Bronchial smooth muscle cell (primary cell): ENCODE data around the gene GNLY. TPM values are rescaled to one million over a fixed set of nuclear protein-coding genes. Genes with fewer than 3 reads are reported as not detected.

Experiments used
- total RNA-seq: library from RNA; depleted of rRNA; stranded (reverse); fragments of >200 nt; gene quantifications from 2 replicates; pipeline ENCODE4 v1.2.1, GENCODE V29; 2014

GNLY gene
- not detected in 2 replicates for total RNA-seq

GRCh38 chr2:85694052-85695025, at the start of gene GNLY:
TSS of gene GNLY (plus strand) at chr2:85694358. CDS start at chr2:85694419, 61 bp downstream.

GRCh38 chr2:85668009-85668856, 25.9 kb upstream of the GNLY start, which contains the start of gene SFTPB:
TSS of gene SFTPB (minus strand) at chr2:85668199. CDS start at chr2:85668183, 16 bp downstream.

Other genes starting within 250 kb of the GNLY start
- 108 and 150 TPM in 2 replicates for gene MAT2A, start 155.2 kb upstream of the GNLY start, total RNA-seq
- 31.4 and 40.8 TPM in 2 replicates for gene GGCX, start 132.9 kb upstream of the GNLY start, total RNA-seq
- gene VAMP8, start 116.8 kb upstream of the GNLY start, total RNA-seq: 2.5 and 4.4 TPM in 2 replicates
- gene VAMP5, start 109.9 kb upstream of the GNLY start, total RNA-seq: 32.5 and 62.6 TPM in 2 replicates
- gene RNF181, start 98.6 kb upstream of the GNLY start, total RNA-seq: 267 and 283 TPM in 2 replicates
- gene TMEM150A, start 91.7 kb upstream of the GNLY start, total RNA-seq: 7.7 and 11.7 TPM in 2 replicates
- gene C2orf68, start 82.3 kb upstream of the GNLY start, total RNA-seq: 11.2 and 13.2 TPM in 2 replicates
- gene USP39, start 78.2 kb upstream of the GNLY start, total RNA-seq: 27.6 and 31.5 TPM in 2 replicates
- gene SFTPB, start 26.2 kb upstream of the GNLY start, total RNA-seq: 0.17 TPM in 1 of 2 replicates, not detected in the other
- 24.6 and 29.5 TPM in 2 replicates for gene ATOH8, start 59.6 kb downstream of the GNLY start, total RNA-seq
- gene ST3GAL5, start 194.6 kb downstream of the GNLY start, total RNA-seq: 5.6 and 6.3 TPM in 2 replicates